Fibroblast of lung (primary cell): ENCODE measurements around the gene GNAO1.

Experiments used
- CTCF ChIP-seq, 2 donors: IDR thresholded peaks in 1 of 2; conservative IDR thresholded peaks in 1 of 2; 1 replicate in 1 of 2; 2 replicates in 1 of 2; pipeline ENCODE4 v1.5.1; 2011 to 2012; ENCODE audit warnings: low read length in 2 of 2, control low read depth in 1 of 2, inconsistent platforms in 1 of 2, low read depth in 1 of 2, mild to moderate bottlenecking in 1 of 2
- EZH2 ChIP-seq: IDR thresholded peaks from 2 replicates; pipeline ENCODE4 v1.5.1; 2012; ENCODE audit warnings: low read length, control low read depth, mild to moderate bottlenecking; ENCODE audit errors: missing control alignments

DNA sequence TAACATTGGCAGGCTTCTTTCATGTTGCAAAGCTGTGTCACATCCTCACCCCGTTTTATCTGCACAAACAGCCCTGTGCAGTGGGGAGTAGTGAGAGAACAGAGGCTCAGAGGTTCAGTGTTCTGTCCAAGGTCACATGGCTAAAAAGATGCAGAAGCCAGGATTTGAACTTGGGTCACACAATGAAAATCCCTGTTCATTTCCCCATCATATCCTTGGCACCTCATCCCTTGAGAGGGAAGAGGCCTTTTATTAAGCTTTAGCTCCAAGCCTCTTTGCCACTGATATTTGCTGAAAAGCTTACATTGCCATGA is 127.5 kb downstream of the GNAO1 start:
- TF ChIP-seq CTCF (conservative IDR thresholded peaks at IDR 0.05 in 1 of 2, IDR thresholded peaks at IDR 0.05 in 1 of 2; ENCODE audit: low read depth in 1 of 2, low read length in 2 of 2) (no peak), EZH2 (no peak)
